ENCODE data around the gene DIO1. TPM values are rescaled to one million over a fixed set of nuclear protein-coding genes. Genes with fewer than 3 reads are reported as not detected.

Gene DIO1
- total RNA-seq, 1 donor from 2014 or later = not detected

DNA sequence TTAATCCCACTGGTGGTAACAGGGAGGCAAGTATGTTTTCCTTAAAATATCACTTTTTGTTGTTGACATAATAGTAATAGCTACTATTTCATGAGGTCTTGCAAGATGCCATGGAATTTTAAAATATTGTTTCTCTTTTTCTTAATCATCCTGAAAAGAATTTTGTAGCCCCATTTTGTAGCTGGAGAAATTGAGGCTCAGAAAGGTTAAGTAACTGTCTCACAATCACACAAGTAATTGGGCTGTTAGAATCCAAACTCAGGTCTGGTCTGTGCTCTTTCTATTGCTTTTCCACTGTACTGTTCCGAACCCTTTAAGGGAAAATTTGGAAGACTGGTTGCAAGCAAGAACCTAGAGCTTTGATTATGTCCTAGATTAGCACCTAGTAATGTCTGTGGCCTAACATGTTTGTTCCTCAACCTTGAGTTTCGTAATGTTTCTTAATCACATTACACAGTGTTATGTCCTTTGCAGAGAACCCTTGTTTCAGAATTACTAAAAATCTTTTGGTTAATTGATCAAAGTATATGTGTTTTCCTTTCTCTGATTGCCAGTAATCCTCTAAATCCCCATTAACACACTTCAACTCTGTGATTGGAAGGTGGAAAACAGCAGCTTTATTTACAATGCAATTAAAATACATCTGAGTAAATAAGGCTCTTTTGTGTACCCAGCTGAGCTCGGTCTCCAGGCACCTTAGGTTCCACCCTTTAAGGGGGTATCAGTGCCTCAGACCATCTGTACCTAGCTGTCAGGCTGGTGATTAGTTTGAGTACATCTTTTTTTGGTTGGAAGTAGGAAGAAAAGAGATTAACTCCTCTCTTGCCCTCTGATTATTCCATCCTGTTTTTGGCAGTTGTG lies 62.6 kb downstream of the DIO1 start:
- H3K27ac Mint-ChIP-seq = no peak overlapping the region

GRCh38 chr1:53957194-53957818 lies 63.3 kb downstream of the DIO1 start:
- Histone ChIP-seq H4K20me1 (ENCODE audit: low read depth) (peaks cover 18% of the 10 kb centered on the region), H3K4me2 (peak overlapping the region; percentile 39), H3K4me3 (no peak overlapping the region), H3K27ac (peak overlapping the region; percentile 71), H2AFZ (replicated peaks) (no peak overlapping the region), H3K27me3 (no peaks in the 10 kb centered on the region), H3K4me1 (peaks cover 15% of the 10 kb centered on the region), H3K9ac (no peak overlapping the region), H3F3A (ENCODE audit: low read depth) (peaks cover 17% of the 10 kb centered on the region), H3K36me3 (peaks cover 18% of the 10 kb centered on the region), H3K9me3 (ENCODE audit: low read depth) (no peaks in the 10 kb centered on the region), H3K79me2 (ENCODE audit: low read depth) (peaks cover 10% of the 10 kb centered on the region)
- H3K27me3 Mint-ChIP-seq (ENCODE audit: insufficient read depth, low read depth) = no peaks in the 10 kb centered on the region
- H3K9me3 Mint-ChIP-seq = no peaks in the 10 kb centered on the region
- peaks cover 25% of the 10 kb centered on the region for H3K36me3 Mint-ChIP-seq
- DNase-seq (ENCODE audit: low spot score) = no peak
- no peak overlapping the region for H3K4me3 Mint-ChIP-seq
- peaks cover 4% of the 10 kb centered on the region for H3K4me1 Mint-ChIP-seq
- H3K27ac Mint-ChIP-seq = no peak overlapping the region
- TF ChIP-seq, protein P1, sequence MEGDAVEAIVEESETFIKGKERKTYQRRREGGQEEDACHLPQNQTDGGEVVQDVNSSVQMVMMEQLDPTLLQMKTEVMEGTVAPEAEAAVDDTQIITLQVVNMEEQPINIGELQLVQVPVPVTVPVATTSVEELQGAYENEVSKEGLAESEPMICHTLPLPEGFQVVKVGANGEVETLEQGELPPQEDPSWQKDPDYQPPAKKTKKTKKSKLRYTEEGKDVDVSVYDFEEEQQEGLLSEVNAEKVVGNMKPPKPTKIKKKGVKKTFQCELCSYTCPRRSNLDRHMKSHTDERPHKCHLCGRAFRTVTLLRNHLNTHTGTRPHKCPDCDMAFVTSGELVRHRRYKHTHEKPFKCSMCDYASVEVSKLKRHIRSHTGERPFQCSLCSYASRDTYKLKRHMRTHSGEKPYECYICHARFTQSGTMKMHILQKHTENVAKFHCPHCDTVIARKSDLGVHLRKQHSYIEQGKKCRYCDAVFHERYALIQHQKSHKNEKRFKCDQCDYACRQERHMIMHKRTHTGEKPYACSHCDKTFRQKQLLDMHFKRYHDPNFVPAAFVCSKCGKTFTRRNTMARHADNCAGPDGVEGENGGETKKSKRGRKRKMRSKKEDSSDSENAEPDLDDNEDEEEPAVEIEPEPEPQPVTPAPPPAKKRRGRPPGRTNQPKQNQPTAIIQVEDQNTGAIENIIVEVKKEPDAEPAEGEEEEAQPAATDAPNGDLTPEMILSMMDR (IDR thresholded peaks at IDR 0.05) = no peak
- TF ChIP-seq EZH2 (IDR thresholded peaks at IDR 0.05) = no peak
- no peak for TF ChIP-seq EZH2phosphoT487 (IDR thresholded peaks at IDR 0.05)

More for the DNA sequence above, 62.6 kb downstream of the DIO1 start:
- peaks cover 15% of the 10 kb centered on the region for H3K79me2 ChIP-seq (ENCODE audit: low read depth)
- H3K27me3 Mint-ChIP-seq (ENCODE audit: insufficient read depth, low read depth) = no peaks in the 10 kb centered on the region
- H3F3A ChIP-seq (ENCODE audit: low read depth) = peaks cover 17% of the 10 kb centered on the region
- H3K9ac ChIP-seq = no peak overlapping the region
- H3K4me2 ChIP-seq = peak overlapping the region; percentile 39
- H3K9me3 Mint-ChIP-seq = no peaks in the 10 kb centered on the region
- no peak overlapping the region for H3K4me3 ChIP-seq
- no peaks in the 10 kb centered on the region for H3K27me3 ChIP-seq
- no peak for DNase-seq (ENCODE audit: low spot score)
- no peak for TF ChIP-seq EZH2 (IDR thresholded peaks at IDR 0.05)
- TF ChIP-seq, protein P1 (IDR thresholded peaks at IDR 0.05) = no peak
- no peak for TF ChIP-seq EZH2phosphoT487 (IDR thresholded peaks at IDR 0.05)
- no peak overlapping the region for H2AFZ ChIP-seq (replicated peaks)
- peaks cover 18% of the 10 kb centered on the region for H3K36me3 ChIP-seq
- H3K36me3 Mint-ChIP-seq = peaks cover 20% of the 10 kb centered on the region
- H3K4me1 ChIP-seq = peaks cover 15% of the 10 kb centered on the region
- no peaks in the 10 kb centered on the region for H3K9me3 ChIP-seq (ENCODE audit: low read depth)
- H3K4me3 Mint-ChIP-seq = no peak overlapping the region
- peaks cover 4% of the 10 kb centered on the region for H3K4me1 Mint-ChIP-seq
- H4K20me1 ChIP-seq (ENCODE audit: low read depth) = peaks cover 18% of the 10 kb centered on the region
- peak overlapping the region; percentile 71 for H3K27ac ChIP-seq

DNA sequence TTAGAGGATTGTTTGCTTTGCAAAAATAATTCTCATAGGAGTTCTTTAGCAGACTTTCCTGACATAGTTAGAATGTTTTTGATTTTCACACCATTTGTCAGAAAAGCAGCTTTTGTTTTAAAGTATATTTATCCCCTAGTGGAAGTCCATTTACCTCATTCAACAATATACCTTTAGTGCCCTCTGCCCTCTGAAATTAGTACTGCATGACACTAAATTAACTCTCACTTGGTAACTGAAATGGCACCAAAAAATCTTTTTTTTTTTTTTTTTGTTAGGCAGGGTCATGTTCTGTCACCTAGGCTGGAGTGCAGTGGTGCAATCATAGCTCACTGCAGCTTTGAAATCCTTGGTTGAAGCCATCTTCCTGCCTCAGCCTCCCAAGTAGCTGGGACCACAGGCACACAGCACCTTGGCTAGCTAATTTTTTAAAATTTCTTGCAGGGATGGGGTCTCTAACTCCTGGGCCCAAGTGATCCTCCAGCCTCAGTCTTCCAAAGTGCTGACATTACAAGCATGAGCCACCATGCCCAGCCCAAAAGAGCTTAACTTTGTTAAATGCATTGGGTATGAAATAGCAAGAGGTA lies 65.8 kb downstream of the DIO1 start:
- Histone ChIP-seq H3K4me2 (no peak overlapping the region), H3K4me1 (peaks cover 15% of the 10 kb centered on the region), H3K9me3 (ENCODE audit: low read depth) (no peaks in the 10 kb centered on the region), H4K20me1 (ENCODE audit: low read depth) (peaks cover 22% of the 10 kb centered on the region), H3K9ac (no peak overlapping the region), H2AFZ (replicated peaks) (no peak overlapping the region), H3K27ac (no peak overlapping the region), H3K27me3 (no peaks in the 10 kb centered on the region), H3K79me2 (ENCODE audit: low read depth) (no peaks in the 10 kb centered on the region), H3K36me3 (peaks cover 10% of the 10 kb centered on the region), H3K4me3 (no peak overlapping the region), H3F3A (ENCODE audit: low read depth) (peaks cover 17% of the 10 kb centered on the region)
- DNase-seq (ENCODE audit: low spot score) = no peak
- H3K36me3 Mint-ChIP-seq = peaks cover 28% of the 10 kb centered on the region
- no peak overlapping the region for H3K4me3 Mint-ChIP-seq
- H3K4me1 Mint-ChIP-seq = peaks cover 4% of the 10 kb centered on the region
- TF ChIP-seq, protein P1 (IDR thresholded peaks at IDR 0.05) = peak; percentile 57
- no peak for TF ChIP-seq EZH2phosphoT487 (IDR thresholded peaks at IDR 0.05)
- H3K27ac Mint-ChIP-seq = no peak overlapping the region
- no peaks in the 10 kb centered on the region for H3K9me3 Mint-ChIP-seq
- H3K27me3 Mint-ChIP-seq (ENCODE audit: insufficient read depth, low read depth) = no peaks in the 10 kb centered on the region

Other genes with a start within 250 kb of the DIO1 start
- gene GLIS1, start 155.0 kb upstream of the DIO1 start, total RNA-seq (ENCODE audit: low replicate concordance) = not detected in 2 replicates
- gene NDC1, start 55.9 kb upstream of the DIO1 start, total RNA-seq (ENCODE audit: low replicate concordance) = 63.6 and 94.3 TPM in 2 replicates
- gene YIPF1, start 4.4 kb upstream of the DIO1 start, total RNA-seq (ENCODE audit: low replicate concordance) = 35.7 and 41.2 TPM in 2 replicates
- 48.4 and 54.0 TPM in 2 replicates for gene IFT25, start 51.5 kb downstream of the DIO1 start, total RNA-seq (ENCODE audit: low replicate concordance)
- gene LRRC42, start 52.2 kb downstream of the DIO1 start, total RNA-seq (ENCODE audit: low replicate concordance) = 69.1 and 74.5 TPM in 2 replicates
- not detected in 2 replicates for gene LDLRAD1, start 124.0 kb downstream of the DIO1 start, total RNA-seq (ENCODE audit: low replicate concordance)
- 125 and 139 TPM in 2 replicates for gene TMEM59, start 159.0 kb downstream of the DIO1 start, total RNA-seq (ENCODE audit: low replicate concordance)
- gene TCEANC2, start 159.4 kb downstream of the DIO1 start, total RNA-seq (ENCODE audit: low replicate concordance) = 8.8 and 11.6 TPM in 2 replicates